Stimulated activated naive CD8-positive, alpha-beta T cell treated with anti-CD3 and anti-CD28 coated beads, Interleukin-15, amount 100 ng/mL, for 72 hours (primary cell): ENCODE measurements around the gene ZNF423.
A peak's percentile ranks its signal among the peaks of the same experiment; 100 is the strongest.

Source experiments
- ATAC-seq: fragments of 150-1000 bp; cut with Tn5 transposase; 2 replicates; pipeline ENCODE4 v1.10.0; 2021; ENCODE audit warnings: mild to moderate bottlenecking, moderate library complexity
- DNase-seq, 2 donors: peaks; one replicate each; pipeline ENCODE4 v3.0.0; 2021 to 2022
- H3K27ac Mint-ChIP-seq, 2 donors: one replicate each; pipeline ENCODE4 v1.8.0; 2022; ENCODE audit warnings: mild to moderate bottlenecking in 2 of 2, mixed read lengths in 2 of 2, moderate library complexity in 2 of 2
- H3K27me3 Mint-ChIP-seq: one replicate; pipeline ENCODE4 v1.8.0; 2022; ENCODE audit warnings: mixed read lengths
- H3K4me1 Mint-ChIP-seq: one replicate; pipeline ENCODE4 v1.8.0; 2022; ENCODE audit warnings: mild to moderate bottlenecking, mixed read lengths
- H3K4me3 Mint-ChIP-seq, 2 donors: one replicate each; pipeline ENCODE4 v1.8.0; 2022; ENCODE audit warnings: mild to moderate bottlenecking in 2 of 2, mixed read lengths in 2 of 2, moderate library complexity in 1 of 2
- H3K9me3 Mint-ChIP-seq, 2 donors: one replicate each; pipeline ENCODE4 v1.8.0; 2022; ENCODE audit warnings: mixed read lengths in 2 of 2

The ZNF423 gene

DNA sequence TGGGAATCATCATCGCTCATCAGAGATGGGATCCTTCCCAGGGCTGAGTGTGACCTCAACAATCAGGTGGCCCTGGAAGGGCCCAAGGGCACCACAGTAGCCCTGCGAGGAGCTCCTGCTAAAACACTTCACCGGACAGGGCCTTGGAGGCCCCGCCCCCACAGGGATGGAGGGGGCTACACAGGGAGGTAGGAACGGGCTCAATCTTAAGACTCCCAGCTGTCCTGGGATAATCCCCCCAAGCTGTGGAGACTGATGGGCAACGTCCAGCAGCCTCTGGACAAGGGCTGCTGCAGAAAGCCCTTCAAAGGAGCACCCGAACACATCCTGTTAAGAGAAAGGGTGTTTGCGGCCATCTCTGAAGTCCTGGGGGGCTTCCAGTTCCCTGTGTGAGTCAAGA is 60.4 kb downstream of the ZNF423 start:
- ATAC-seq (no peak), DNase-seq (no peak)
- Mint-ChIP-seq H3K4me3 (no peak overlapping the region), H3K27me3 (no peaks in the 10 kb centered on the region), H3K9me3 (no peaks in the 10 kb centered on the region), H3K27ac (no peak overlapping the region), H3K4me1 (no peaks in the 10 kb centered on the region)

DNA sequence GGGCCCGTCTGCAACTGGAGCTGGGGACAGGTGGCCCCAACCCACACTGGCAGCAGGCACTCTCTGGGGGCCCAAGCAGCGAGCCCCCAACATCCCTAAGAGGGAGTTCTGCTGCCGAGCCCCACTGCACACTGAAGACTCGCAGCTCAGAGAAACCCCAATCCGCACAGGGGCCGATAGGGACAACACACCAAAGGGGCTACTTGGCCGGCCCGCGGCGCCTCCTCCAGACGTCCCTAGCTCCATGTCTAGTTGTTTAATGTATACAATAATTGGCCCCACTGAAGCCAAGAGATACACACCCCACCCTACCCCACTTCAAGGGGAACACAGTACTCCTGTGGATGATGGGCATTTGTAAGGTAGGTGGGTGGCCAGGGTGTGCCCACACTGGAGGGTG is 62.7 kb downstream of the ZNF423 start:
- no peak overlapping the region for H3K4me3 Mint-ChIP-seq
- no peaks in the 10 kb centered on the region for H3K4me1 Mint-ChIP-seq
- no peak overlapping the region for H3K27ac Mint-ChIP-seq
- ATAC-seq = no peak
- H3K27me3 Mint-ChIP-seq = peaks cover 5% of the 10 kb centered on the region
- H3K9me3 Mint-ChIP-seq = no peaks in the 10 kb centered on the region
- no peak for DNase-seq

DNA sequence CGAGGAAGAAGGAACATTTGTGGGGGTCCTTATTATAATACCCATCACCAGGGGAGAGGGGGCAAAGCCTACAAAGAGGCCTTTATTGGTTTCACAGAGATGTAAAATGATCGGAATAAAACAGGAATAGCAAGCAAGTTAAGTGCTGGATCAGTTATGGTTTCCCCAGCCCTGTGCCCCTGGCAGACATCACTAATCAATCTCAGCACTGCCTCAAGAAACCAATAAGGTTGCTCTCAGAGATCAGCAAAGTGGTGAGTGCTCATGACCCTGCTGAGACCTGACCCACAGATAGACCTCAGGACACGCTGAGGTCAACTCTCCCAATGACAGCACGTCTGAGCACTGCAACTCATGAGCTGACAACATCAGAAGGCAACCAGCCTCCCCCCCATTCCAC is 66.3 kb downstream of the ZNF423 start:
- Mint-ChIP-seq H3K27me3 (peaks cover 5% of the 10 kb centered on the region), H3K4me1 (no peaks in the 10 kb centered on the region), H3K27ac (peak overlapping the region; percentile 28 to 70), H3K9me3 (no peaks in the 10 kb centered on the region), H3K4me3 (no peak overlapping the region)
- DNase-seq (no peak), ATAC-seq (no peak)

DNA sequence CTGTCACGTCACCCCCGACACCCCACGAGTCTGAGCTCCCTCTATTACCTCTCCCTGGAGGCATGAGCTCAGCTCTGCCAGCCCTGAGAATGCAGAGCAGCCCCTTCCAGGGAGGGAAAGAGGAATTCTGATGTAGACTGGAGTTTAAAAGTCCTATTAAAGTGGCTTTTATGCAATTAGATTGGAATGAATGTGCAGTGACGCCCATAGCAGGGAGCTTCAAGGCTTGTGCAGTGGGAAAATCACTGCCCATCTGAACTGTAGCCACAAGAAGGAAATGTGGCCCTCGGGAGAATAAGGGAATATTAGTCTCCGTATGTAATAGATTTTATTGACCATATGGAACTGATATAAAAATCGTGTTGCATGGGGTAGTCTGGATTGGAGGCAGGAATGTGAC is 66.9 kb downstream of the ZNF423 start:
- no peak for DNase-seq
- no peak overlapping the region for H3K27ac Mint-ChIP-seq
- H3K27me3 Mint-ChIP-seq = peaks cover 5% of the 10 kb centered on the region
- H3K4me1 Mint-ChIP-seq = no peaks in the 10 kb centered on the region
- no peak overlapping the region for H3K4me3 Mint-ChIP-seq
- ATAC-seq = no peak
- no peaks in the 10 kb centered on the region for H3K9me3 Mint-ChIP-seq

DNA sequence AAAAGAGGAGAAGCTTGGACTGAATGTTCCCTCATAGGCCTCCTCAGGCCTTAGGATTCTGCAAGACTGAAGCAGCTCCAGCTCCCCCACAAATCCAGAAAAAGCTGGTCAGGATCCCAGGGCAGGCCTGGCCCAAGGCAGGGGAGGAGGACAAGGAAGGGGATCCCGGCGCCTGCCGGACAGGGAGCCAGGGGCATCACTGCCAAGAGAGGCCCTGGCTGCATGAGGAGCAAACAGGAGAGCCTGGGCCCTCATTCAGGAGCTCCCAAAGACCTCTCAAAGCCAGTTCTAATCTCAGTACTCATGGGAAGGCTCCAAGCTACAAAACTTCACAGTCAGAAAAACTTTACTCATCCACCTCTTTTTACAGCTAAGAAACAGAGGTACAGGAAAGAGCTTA is 67.3 kb downstream of the ZNF423 start:
- DNase-seq = no peak
- no peaks in the 10 kb centered on the region for H3K4me1 Mint-ChIP-seq
- no peaks in the 10 kb centered on the region for H3K9me3 Mint-ChIP-seq
- H3K4me3 Mint-ChIP-seq = no peak overlapping the region
- peaks cover 5% of the 10 kb centered on the region for H3K27me3 Mint-ChIP-seq
- no peak for ATAC-seq
- H3K27ac Mint-ChIP-seq = no peak overlapping the region

DNA sequence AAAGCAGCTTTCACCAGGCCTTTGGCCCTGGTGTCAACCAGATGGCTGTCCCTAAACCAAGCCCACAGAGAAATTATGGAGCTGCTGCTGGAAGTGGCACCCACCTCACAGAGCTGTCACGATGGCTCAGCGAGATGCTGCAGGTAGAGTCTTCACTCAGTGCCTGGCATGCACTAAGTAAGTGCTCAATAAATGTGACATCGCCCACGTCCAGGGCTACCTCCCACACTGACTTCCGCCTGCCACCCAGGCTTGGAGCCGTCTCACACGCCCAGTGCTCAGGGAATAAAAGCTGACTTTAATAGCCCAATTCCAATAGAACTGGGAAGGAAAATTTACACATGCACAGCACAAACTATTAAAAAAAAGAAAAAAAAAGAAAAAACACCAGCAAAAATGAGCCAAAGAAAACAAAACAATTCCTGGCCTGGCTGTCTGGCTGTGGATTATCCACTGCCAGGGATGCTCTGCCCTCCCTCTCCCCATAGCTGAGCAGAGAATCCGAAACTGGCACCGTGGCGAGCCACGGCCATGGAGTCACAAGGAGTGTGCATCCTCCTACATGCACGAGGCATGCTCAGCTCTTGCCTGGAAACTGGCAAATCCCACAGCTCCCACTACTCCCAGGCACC is 68.9 kb downstream of the ZNF423 start:
- no peaks in the 10 kb centered on the region for H3K9me3 Mint-ChIP-seq
- H3K27ac Mint-ChIP-seq = no peak overlapping the region
- peaks cover 5% of the 10 kb centered on the region for H3K27me3 Mint-ChIP-seq
- DNase-seq (no peak), ATAC-seq (no peak)
- H3K4me1 Mint-ChIP-seq = no peaks in the 10 kb centered on the region
- H3K4me3 Mint-ChIP-seq = no peak overlapping the region

DNA sequence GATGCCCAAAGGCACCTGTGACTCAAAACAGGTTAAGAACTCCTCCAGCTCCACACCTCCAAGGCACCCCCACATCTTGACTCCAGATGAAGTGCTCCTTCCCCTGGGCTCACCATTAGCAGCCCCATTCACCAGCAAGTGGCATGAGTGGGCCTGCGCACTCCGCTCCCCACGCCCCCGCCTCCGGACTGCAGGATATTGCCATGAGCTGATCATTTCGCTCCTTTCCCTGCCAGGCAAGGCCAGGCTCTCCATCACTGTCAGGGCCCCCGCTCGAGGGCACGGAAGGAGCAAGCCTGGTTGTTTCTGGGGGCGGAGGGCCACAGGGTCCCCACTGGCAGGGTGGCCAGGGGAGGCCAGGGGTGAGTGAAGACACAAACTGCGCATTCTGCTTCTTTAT is 69.9 kb downstream of the ZNF423 start:
- Mint-ChIP-seq H3K4me1 (no peaks in the 10 kb centered on the region), H3K27ac (no peak overlapping the region), H3K4me3 (no peak overlapping the region), H3K27me3 (peaks cover 5% of the 10 kb centered on the region), H3K9me3 (no peaks in the 10 kb centered on the region)
- DNase-seq (no peak), ATAC-seq (no peak)

DNA sequence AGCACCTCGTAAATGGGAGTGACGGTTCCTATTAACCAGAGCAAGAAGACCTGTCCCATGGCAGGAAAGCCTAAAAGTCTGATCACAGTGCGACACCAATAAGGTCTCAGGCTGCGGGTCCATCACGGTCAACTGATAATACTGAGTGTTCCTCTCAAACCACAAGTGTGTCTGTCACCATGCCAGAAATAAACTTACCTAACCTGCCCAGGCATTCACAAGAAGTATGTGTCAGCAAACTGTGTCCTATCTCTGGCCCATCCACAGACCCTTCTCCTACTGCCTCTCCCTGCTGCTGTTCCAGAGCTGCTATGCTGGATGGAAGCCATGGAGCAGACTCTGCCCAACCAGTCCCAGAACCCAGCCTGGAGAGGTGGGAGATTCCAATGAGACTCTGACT is 73.5 kb downstream of the ZNF423 start:
- ATAC-seq (no peak), DNase-seq (no peak)
- Mint-ChIP-seq H3K4me3 (no peak overlapping the region), H3K9me3 (no peaks in the 10 kb centered on the region), H3K4me1 (no peaks in the 10 kb centered on the region), H3K27ac (no peak overlapping the region), H3K27me3 (no peaks in the 10 kb centered on the region)

DNA sequence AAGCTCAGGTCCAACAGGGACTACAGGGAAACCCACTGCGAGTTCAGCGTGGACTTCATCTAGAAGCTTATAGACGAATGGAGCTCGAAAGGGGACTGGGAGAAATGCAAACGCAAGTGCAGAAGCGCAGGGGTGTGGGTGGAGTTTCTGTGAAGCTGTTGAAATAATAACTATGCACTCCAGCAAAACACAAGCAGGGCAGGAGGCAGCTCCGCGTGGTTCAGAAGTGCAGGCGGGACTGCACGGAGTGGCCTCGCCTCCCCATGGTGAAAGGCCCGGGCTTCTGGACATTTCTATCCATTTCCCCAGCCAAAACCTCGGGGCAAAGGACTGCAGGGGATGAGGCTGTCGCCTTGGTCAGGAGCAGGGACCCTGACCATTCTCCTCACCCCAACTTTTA is 74.5 kb downstream of the ZNF423 start:
- Mint-ChIP-seq H3K27ac (no peak overlapping the region), H3K4me1 (no peaks in the 10 kb centered on the region), H3K4me3 (no peak overlapping the region), H3K9me3 (no peaks in the 10 kb centered on the region), H3K27me3 (no peaks in the 10 kb centered on the region)
- DNase-seq (no peak), ATAC-seq (no peak)

DNA sequence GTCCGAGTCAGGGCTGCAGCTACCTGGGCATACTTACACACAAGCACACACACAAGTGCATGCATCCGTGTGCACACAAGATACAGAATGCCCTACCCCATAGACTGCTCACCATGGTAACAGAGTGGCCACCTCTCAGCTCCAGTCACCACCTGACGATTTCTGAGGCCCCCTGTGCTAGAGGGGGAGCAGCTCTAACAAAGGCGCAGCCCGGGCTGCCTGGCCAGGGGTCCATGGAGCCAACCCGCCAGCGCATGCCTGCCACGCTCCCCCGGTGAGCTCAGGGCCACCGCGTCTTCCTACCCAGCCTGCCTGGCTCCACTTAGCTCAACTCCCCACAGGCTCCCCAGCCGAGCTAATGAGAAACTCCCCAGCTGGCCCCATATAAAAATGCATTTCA is 75.5 kb downstream of the ZNF423 start:
- Mint-ChIP-seq H3K27me3 (no peaks in the 10 kb centered on the region), H3K9me3 (no peaks in the 10 kb centered on the region), H3K4me1 (no peaks in the 10 kb centered on the region), H3K27ac (peak overlapping the region in 1 of 2 donors; percentile 65), H3K4me3 (no peak overlapping the region)
- DNase-seq (no peak), ATAC-seq (no peak)

DNA sequence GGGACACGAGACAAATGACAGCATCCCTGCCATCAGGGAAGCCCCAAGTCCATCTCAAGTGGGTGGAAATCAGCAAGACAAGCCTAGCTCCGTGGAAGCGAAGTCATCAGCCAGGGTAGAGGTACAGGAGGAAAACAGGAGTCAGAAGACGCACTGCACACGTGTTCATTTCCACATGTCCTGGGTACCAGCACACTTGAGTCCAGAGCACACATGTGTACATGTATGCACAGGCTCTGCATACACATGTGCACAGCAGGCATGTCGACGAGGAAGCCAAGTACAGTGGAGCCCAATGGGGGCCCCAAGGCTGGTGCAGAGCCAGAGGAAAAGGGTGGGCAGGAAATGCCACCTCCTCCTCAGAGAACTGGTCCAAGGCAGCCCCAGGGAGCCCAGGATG is 75.9 kb downstream of the ZNF423 start:
- no peak for ATAC-seq
- no peak overlapping the region for H3K4me3 Mint-ChIP-seq
- H3K27ac Mint-ChIP-seq = no peak overlapping the region
- DNase-seq = no peak
- H3K27me3 Mint-ChIP-seq = no peaks in the 10 kb centered on the region
- H3K4me1 Mint-ChIP-seq = no peaks in the 10 kb centered on the region
- no peaks in the 10 kb centered on the region for H3K9me3 Mint-ChIP-seq

DNA sequence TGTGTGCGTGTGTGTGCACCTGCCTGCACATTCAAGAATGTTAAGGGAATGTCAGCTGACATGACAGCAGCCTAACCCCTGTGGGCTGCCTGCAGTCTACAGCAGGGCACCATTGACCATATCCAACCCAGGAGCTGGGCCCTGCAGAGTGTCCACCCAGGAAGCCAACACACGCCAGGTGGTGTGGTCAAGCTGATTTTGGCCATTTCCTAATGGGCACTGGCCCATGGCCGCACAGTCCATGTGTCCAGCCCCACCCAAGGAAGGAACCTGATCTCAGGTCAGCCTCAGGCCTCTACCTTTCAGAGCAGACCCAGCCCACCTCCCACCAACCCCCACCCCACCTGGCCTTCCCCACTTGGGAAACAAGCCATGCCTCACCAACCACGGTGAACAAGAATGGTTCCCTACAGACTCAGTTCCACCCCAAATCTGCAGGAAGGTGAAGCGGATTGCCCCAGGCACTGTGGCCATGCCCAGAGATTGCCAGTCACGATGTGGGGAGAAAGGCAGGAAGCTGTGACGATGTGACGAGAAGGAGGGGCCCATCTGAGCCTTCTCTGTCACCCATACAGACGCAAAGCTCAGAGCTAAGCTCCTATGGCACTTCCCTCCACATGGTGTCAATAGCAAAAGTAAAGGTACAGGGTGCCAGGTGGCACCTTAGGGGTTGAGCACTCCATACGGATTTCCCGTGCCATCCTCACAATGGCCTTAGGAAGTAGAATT is 77.5 kb downstream of the ZNF423 start:
- H3K27me3 Mint-ChIP-seq = no peaks in the 10 kb centered on the region
- H3K9me3 Mint-ChIP-seq = no peaks in the 10 kb centered on the region
- H3K27ac Mint-ChIP-seq = no peak overlapping the region
- DNase-seq (no peak), ATAC-seq (no peak)
- no peak overlapping the region for H3K4me3 Mint-ChIP-seq
- no peaks in the 10 kb centered on the region for H3K4me1 Mint-ChIP-seq

DNA sequence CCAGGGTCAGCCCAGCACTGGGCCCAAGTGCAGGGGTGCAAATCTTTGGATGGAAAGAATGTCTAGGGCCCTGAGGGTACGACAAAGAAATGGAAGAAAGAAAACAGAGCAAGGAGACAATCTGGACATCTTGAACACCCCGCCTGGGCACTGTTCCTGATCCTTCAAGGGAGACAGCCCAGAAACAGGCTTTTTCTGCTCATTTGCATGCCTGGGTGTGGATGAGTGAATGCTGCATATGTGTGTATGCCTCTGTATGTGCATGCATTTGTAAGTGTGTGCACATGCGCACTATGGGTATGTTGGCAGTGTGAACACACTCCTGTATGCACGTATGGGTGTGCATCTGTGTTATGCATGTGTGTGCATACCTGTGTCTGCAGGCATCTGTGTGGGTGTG is 79.2 kb downstream of the ZNF423 start:
- H3K4me1 Mint-ChIP-seq = no peaks in the 10 kb centered on the region
- ATAC-seq (no peak), DNase-seq (no peak)
- no peak overlapping the region for H3K4me3 Mint-ChIP-seq
- peak overlapping the region in 1 of 2 donors; percentile 46 for H3K27ac Mint-ChIP-seq
- no peaks in the 10 kb centered on the region for H3K9me3 Mint-ChIP-seq
- no peaks in the 10 kb centered on the region for H3K27me3 Mint-ChIP-seq

DNA sequence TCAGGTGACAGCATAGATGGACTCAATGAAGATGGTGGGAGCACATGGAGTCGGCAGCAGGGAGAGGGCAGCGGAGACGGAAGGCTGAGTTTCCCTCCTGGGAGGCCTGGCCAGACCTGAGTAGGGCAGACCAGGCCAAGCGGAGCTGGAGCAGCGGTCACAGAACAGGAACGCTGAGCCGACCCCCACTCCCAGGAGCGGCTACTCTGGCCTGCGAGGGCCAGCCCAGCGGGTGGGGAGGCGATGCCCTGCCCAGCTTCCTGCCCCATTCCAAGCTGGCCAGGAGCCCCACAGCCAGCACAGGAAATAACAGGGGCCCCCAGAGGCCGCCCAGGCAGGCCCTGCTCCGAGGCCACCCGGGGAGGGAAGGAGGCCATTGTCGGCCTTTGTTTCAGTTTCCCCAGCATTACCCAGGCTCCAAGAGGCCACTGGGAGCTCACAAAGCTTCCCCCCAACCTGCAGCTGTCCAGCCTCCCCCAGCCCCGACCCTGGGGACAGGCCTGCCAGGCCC is 79.8 kb downstream of the ZNF423 start:
- no peaks in the 10 kb centered on the region for H3K9me3 Mint-ChIP-seq
- no peak overlapping the region for H3K4me3 Mint-ChIP-seq
- ATAC-seq (no peak), DNase-seq (no peak)
- H3K27ac Mint-ChIP-seq = no peak overlapping the region
- no peaks in the 10 kb centered on the region for H3K27me3 Mint-ChIP-seq
- no peaks in the 10 kb centered on the region for H3K4me1 Mint-ChIP-seq

DNA sequence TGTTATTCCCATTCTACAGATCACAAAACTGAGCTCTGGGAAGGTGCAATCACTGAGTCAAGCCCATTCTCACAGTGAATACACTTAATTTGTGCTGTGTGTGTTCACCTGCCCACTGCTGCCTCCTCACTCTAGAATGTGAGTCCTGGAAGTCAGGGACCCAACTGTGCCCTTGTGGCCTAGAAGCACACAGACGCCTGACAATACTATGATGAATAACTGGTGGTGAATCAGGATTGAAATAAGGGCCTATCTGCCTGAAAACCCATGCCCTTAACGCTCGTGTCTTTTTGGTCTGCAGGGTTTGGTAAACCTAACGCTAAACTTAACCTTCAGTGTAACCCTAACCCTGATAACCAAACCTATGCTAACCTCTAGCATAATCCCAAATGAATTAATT is 80.3 kb downstream of the ZNF423 start:
- H3K27ac Mint-ChIP-seq = peak overlapping the region in 1 of 2 donors; percentile 65
- no peaks in the 10 kb centered on the region for H3K4me1 Mint-ChIP-seq
- H3K9me3 Mint-ChIP-seq = no peaks in the 10 kb centered on the region
- no peak for DNase-seq
- no peaks in the 10 kb centered on the region for H3K27me3 Mint-ChIP-seq
- no peak for ATAC-seq
- H3K4me3 Mint-ChIP-seq = no peak overlapping the region

DNA sequence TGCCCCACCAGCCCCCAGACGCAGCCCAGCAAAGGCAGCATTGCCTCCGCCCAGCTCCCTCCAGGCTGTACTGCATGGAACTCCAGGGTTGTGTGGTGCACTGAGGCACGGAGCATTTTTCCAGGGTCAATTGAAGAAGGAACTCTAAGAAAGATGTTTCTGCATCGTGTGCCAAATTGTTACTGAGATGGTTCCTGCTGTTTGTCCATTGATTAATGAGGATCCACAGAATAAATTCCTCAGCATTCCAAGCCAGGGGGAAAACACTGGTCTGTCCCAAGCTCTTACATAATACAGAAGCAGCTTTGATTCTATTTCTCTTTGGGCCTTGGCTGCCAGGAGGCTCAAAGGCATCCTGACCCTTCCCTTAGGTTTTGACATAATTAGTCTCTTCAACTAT is 80.9 kb downstream of the ZNF423 start:
- Mint-ChIP-seq H3K27me3 (no peaks in the 10 kb centered on the region), H3K4me1 (no peaks in the 10 kb centered on the region), H3K4me3 (no peak overlapping the region), H3K27ac (no peak overlapping the region), H3K9me3 (no peaks in the 10 kb centered on the region)
- no peak for ATAC-seq
- no peak for DNase-seq
